HG03571 (cell line): ENCODE measurements around the gene NR1H4.
"Not testable (repeated sequence)": the region's sequence is repeated elsewhere in the genome, so short reads cannot be mapped to it uniquely, and the experiment has no call there.

Experiments
- ATAC-seq: cut with Tn5 transposase; IDR thresholded peaks from one replicate; pipeline ENCODE4 v1.9.1; 2021; ENCODE audit not compliant: unreplicated experiment

Gene NR1H4

GRCh38 chr12:100468126-100468525 is 5.5 kb upstream of the NR1H4 start:
- no peak for ATAC-seq

- ATAC-seq, result no peak
These were observed 1.3 kb upstream of the NR1H4 start for GRCh38 chr12:100472325-100472724.

DNA sequence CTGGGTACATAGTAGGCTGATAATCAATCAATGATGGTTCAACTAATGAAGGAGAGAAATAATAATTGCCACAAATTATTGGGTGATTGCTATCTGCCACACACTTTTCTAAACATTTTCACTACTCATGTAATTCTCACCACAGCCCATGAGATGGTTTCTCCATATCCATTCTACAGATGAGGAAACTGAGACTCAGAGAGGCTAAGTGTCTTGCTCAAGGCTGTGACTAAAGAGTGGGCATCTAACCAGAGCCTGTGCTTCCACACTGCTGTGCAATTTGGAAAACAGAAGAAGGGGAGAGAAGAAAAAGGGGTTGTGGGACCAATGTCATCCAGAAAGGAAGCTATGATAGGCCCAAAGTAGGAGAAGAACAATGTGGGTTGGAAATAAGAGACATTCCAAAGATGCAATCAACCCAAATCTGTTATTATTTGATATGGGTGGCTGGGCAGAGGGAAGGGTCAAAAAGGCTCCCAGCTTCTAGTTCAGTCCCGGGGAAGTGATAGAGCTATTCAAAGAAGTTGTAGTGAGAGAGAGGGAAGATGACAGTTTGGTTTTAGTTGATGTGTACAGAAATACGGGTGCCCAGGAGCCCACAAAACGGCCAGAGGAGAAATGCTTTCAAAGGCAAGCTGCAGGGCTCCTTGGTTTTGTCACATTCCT is 483 bp upstream of the NR1H4 start:
- no peak for ATAC-seq

GRCh38 chr12:100474617-100475016 is 951 bp downstream of the NR1H4 start:
- ATAC-seq, result no peak

DNA sequence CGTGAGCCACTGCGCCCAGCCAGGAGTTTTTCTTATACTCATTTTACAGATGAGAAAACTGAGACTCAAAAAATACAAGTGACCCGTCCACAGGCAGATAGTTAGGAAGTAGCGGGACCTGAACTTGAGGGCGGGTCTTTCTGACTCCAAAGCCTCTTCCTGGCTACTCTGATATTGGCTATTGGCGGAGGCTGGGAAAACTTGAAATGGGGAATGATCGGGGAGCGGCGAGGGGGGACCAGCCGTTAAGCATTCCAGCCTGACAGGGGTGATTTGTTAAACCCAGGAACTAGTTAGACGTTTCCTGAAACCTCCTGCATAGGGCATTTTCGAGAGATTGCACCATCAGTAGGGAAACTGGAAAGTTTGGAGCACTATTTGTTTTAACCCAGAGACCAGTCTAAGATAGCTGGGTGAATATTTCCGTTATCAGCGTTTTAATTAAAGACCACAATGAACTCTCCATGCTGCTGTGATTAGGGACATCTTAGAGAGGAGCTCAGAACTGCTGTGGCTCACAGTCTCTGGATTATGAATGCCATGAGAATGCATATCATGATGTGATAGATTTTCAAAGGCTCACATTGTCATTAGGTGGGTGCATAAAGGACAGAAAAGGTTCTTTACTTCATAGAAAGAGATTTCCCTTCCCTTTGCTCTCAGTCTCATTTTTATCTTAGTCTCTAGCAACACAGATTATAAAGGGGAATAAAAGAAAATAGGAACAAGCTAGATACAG is 2.5 kb downstream of the NR1H4 start:
- ATAC-seq, result no peak

- ATAC-seq, result no peak
These were observed 7.4 kb downstream of the NR1H4 start for GRCh38 chr12:100481021-100481420.

DNA sequence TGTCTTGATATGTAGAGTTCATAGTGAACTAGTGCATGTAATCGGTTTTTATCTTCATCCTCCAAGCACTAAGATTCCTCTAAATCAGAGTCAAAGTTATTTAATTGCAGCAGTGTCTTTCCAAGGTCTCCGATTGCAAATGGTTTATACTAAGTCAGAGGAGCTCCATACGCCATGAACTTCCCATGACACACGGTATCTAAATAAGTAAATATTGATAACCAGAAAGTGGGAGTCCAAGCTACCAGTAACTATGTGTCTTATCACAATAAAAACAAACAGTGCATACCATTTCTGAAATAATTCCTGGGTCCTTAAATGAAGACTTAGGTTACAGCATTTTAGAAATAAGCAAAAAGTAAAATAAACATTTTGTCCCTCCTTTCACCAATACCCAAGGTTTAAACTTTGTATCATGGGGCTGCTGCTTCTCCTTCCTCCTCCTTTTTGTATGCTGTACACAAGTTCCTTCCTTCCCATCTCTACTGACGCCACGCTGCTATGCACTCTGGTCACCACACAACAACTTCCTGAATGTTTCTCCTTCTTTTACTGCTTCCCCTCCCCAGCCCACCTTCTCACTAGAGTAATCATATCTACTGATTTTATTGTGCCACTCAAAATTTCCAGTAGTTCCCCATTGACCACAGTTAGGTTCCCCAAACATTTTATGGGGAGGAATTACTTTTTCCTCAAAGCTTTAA is 10.7 kb downstream of the NR1H4 start:
- no peak for ATAC-seq

DNA sequence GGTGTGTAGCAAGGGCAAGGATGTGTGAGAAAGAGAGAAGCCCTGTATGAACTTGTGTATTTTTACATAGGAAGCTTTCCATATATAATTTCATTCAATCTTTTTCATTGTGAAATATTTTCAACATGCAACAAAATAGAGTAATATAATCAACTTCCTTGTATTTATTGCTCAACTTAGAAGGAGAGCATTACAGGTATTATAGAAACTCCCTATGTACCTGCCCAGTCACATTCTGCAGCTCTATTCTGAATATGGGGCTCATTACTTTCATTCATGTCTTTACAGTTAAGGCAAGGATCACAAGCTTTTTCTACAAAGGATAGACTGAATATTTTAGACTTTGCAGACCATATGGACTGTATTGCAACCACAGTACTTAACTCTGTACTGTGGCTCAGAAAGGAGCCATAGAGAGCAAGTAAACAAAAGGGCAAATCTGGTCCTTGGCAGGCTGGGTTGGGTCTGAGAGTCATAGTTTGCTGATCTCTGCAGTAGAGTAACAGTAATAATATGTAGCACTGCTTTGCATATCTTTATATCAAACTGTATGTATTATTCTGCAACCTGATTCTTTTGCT is 11.3 kb downstream of the NR1H4 start:
- ATAC-seq, result no peak

- no peak for ATAC-seq
These were observed 12.3 kb downstream of the NR1H4 start for GRCh38 chr12:100485983-100486382.

- ATAC-seq, result no peak
These were observed 15.7 kb downstream of the NR1H4 start for GRCh38 chr12:100489251-100489820.

GRCh38 chr12:100490056-100490455 is 16.4 kb downstream of the NR1H4 start:
- ATAC-seq, result no peak

DNA sequence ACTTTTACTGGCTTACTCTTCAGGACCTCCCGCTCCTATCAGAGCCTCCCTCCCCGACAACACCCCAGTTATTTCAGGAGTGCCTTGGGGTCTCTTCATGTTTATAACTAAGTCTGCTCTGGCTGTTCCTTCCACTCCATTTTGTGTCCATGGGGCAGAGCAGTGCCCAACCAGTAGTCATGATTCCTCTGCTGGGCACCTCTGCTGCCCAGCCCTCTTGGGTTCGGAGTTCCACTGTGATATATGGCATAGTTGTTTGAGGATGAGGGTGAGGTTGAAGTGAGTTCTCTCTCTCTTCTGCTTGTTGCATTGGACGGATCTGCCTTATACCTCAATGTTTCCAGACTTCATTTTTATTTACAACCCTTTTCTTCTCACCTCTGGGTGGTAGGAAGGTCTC is 17.4 kb downstream of the NR1H4 start:
- no peak for ATAC-seq

GRCh38 chr12:100493396-100494012 is 19.8 kb downstream of the NR1H4 start:
- ATAC-seq, result no peak

GRCh38 chr12:100494026-100494425 is 20.4 kb downstream of the NR1H4 start:
- ATAC-seq, result no peak

DNA sequence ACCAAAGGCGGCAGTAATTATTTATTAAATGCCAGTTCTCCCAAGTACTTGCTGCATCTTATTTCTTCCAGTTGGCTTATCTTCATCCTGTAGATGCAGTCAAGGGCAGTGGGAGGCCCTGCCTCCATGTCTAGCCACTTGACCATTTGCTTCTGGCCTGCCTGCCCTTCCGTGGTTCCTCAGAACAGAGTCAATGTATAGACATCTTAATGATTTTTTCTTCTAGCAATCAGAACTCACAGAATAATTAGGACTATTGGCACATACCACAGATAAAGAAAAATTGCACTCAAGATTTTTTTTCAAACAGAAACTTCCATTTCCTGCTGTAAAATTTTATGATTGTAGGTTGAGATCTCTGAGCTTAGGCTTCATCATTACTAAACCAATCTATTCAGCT is 20.9 kb downstream of the NR1H4 start:
- no peak for ATAC-seq

- no peak for ATAC-seq
These were observed 23.6 kb downstream of the NR1H4 start for GRCh38 chr12:100497105-100497795.

DNA sequence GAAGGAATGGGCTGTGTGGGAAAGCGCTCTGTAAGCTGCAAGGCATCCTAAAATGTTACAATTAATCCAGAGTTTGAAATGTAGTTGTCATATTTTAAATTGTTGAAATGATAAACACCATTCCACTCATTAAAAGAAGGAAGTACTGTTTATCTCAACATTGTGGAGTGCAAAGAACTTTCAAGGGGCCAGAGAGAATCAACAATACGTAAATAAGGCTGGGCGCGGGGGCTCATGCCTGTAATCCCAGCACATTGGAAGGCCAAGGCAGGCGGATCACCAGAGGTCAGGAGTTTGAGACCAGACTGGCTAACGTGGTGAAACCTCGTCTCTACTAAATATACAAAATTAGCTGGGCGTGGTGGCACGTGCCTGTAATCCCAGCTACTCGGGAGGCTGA is 24.5 kb downstream of the NR1H4 start:
- no peak for ATAC-seq

GRCh38 chr12:100499416-100499815 is 25.8 kb downstream of the NR1H4 start:
- no peak for ATAC-seq

DNA sequence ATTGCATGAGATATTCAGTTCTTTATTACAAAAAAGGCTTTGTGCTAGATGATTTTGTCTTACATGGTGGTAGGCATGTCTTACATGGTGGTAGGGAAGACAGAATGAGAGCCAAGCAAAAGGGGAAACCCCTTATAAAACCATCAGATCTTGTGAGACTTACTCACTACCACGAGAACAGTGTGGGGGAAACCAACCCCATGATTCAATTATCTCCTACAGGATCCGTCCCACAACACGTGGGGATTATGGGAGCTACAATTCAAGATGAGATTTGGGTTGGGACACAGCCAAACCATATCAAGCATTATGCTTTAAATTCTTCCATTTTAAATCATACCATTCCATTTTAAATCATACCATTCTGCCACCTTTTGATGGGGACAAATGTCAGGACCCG is 29.1 kb downstream of the NR1H4 start:
- ATAC-seq, result not testable (repeated sequence)

DNA sequence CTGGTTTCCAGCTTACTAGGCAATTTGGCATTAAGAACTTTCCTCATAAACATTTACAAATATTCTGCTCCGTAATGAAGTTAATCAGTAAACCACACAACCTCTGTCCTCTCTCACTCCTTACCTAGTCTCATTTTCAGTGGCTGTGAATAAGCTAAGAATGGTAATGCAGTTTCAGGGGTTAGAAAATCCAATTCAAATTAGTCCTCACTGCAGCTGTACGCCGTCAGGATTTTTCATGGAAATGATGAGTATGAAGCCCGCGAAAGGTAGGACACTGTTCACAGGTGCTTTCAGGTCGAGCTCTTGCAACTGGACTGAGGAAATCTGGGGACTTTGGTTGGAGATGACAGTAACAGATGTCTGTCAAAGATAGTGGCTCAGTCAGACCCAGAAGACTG is 29.6 kb downstream of the NR1H4 start:
- ATAC-seq, result no peak
